ENCODE data around the gene MRLN. TPM values are rescaled to one million over a fixed set of nuclear protein-coding genes. Genes with fewer than 3 reads are reported as not detected.
A peak's percentile ranks its signal among the peaks of the same experiment; 100 is the strongest.

The MRLN gene
- total RNA-seq (ENCODE audit: low replicate concordance): not detected in 2 replicates

DNA sequence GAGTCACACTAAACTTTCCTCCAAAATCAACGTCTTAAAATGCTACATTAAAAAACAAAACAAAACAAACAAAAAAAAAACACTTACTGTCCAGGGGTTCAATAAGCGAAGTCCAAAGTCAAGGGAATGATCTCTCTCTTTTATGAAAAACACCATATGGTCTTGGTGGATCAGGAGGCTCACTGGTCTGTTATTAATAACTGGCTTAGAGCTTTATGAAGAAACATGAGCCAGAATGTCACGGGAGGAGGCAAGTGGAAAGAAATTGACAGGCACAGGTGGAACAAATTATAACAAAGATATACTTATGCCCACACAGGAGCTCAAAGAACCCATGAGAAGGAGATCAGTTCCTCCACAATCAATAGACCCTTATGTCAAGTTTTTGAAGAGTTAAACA, at the start of gene MRLN:
Gene MRLN (minus strand): TSS at position 189 of the 400 bp plus-strand sequence.
- Mint-ChIP-seq H3K27ac (no peak within 1 kb of the TSS), H3K36me3 (no peaks in the 10 kb centered on the region), H3K9me3 (no peaks in the 10 kb centered on the region), H3K4me3 (no peak within 1 kb of the TSS), H3K4me1 (peaks cover 9% of the 10 kb centered on the region), H3K27me3 (ENCODE audit: insufficient read depth, low read depth) (peaks cover 5% of the 10 kb centered on the region)
- Histone ChIP-seq H3K36me3 (no peaks in the 10 kb centered on the region), H3K27ac (no peak within 1 kb of the TSS), H2AFZ (replicated peaks) (no peak within 1 kb of the TSS), H3K9ac (no peak within 1 kb of the TSS), H3K9me3 (ENCODE audit: low read depth) (no peaks in the 10 kb centered on the region), H3K27me3 (no peaks in the 10 kb centered on the region), H3K4me3 (no peak within 1 kb of the TSS), H3F3A (ENCODE audit: low read depth) (no peaks in the 10 kb centered on the region), H3K79me2 (ENCODE audit: low read depth) (no peaks in the 10 kb centered on the region), H4K20me1 (ENCODE audit: low read depth) (no peaks in the 10 kb centered on the region), H3K4me2 (no peak within 1 kb of the TSS), H3K4me1 (no peaks in the 10 kb centered on the region)
- no peak for DNase-seq (ENCODE audit: low spot score)
- TF ChIP-seq EZH2phosphoT487 (IDR thresholded peaks at IDR 0.05): no peak
- TF ChIP-seq, protein P1, sequence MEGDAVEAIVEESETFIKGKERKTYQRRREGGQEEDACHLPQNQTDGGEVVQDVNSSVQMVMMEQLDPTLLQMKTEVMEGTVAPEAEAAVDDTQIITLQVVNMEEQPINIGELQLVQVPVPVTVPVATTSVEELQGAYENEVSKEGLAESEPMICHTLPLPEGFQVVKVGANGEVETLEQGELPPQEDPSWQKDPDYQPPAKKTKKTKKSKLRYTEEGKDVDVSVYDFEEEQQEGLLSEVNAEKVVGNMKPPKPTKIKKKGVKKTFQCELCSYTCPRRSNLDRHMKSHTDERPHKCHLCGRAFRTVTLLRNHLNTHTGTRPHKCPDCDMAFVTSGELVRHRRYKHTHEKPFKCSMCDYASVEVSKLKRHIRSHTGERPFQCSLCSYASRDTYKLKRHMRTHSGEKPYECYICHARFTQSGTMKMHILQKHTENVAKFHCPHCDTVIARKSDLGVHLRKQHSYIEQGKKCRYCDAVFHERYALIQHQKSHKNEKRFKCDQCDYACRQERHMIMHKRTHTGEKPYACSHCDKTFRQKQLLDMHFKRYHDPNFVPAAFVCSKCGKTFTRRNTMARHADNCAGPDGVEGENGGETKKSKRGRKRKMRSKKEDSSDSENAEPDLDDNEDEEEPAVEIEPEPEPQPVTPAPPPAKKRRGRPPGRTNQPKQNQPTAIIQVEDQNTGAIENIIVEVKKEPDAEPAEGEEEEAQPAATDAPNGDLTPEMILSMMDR (IDR thresholded peaks at IDR 0.05): no peak
- TF ChIP-seq EZH2 (IDR thresholded peaks at IDR 0.05): no peak

DNA sequence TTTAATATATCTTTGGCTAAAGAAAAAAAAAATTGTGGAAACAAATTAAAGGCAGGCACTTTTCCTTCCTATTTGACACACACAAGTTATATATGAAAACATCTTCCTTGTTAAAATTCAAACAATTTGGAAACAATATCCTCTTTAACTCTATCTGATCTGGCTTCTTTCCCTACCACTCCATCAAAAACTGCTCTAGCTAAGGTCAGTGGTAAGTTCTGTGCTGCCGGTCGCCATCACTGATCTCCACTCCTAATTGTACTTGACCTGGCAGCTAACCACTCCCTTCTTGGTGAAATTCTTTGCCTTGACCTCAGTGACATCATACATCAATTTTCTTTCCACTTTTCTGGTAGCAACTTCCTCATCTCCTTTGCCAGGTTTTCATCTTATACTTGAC, 47.9 kb upstream of the MRLN start:
- TF ChIP-seq EZH2 (IDR thresholded peaks at IDR 0.05) (no peak), EZH2phosphoT487 (IDR thresholded peaks at IDR 0.05) (no peak)
- TF ChIP-seq, protein P1 (IDR thresholded peaks at IDR 0.05): no peak
- H3K27me3 Mint-ChIP-seq (ENCODE audit: insufficient read depth, low read depth): no peaks in the 10 kb centered on the region
- no peak overlapping the region for H3K27ac Mint-ChIP-seq
- no peaks in the 10 kb centered on the region for H3K4me1 Mint-ChIP-seq
- H3K9me3 Mint-ChIP-seq: peaks cover 2% of the 10 kb centered on the region
- Histone ChIP-seq H3K4me1 (no peaks in the 10 kb centered on the region), H3K9ac (no peak overlapping the region), H3K79me2 (ENCODE audit: low read depth) (no peaks in the 10 kb centered on the region), H3K4me2 (no peak overlapping the region), H3K9me3 (ENCODE audit: low read depth) (no peaks in the 10 kb centered on the region), H3K36me3 (peaks cover 19% of the 10 kb centered on the region), H4K20me1 (ENCODE audit: low read depth) (no peaks in the 10 kb centered on the region), H3K4me3 (no peak overlapping the region), H2AFZ (replicated peaks) (no peak overlapping the region), H3K27ac (no peak overlapping the region), H3K27me3 (no peaks in the 10 kb centered on the region), H3F3A (ENCODE audit: low read depth) (peaks cover 4% of the 10 kb centered on the region)
- H3K4me3 Mint-ChIP-seq: no peak overlapping the region
- H3K36me3 Mint-ChIP-seq: peaks cover 46% of the 10 kb centered on the region
- DNase-seq (ENCODE audit: low spot score): no peak

DNA sequence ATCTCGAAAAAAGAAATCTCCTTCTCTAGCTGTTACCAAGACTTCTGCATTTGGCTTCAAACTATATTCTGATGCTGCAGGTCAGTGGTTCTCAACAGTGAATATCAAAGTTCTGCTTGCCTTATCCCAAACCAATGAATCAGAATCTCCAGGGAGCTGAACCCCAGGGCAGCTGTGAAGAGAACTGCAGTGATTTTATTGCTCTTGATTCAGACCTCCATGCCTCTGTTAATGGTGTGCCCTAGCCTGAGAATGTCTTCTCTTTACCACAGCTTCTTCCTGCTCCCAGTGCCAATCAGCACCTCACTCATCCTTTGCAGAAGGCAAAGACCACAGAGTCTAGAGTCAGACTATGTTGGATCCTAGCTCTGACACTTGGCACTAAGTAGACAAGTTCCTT, 46.2 kb upstream of the MRLN start:
- no peak overlapping the region for H3K4me3 Mint-ChIP-seq
- H3K9me3 Mint-ChIP-seq: peaks cover 2% of the 10 kb centered on the region
- peaks cover 49% of the 10 kb centered on the region for H3K36me3 Mint-ChIP-seq
- no peak overlapping the region for H3K27ac ChIP-seq
- H3K9me3 ChIP-seq (ENCODE audit: low read depth): no peaks in the 10 kb centered on the region
- H3K36me3 ChIP-seq: peaks cover 14% of the 10 kb centered on the region
- no peaks in the 10 kb centered on the region for H3K79me2 ChIP-seq (ENCODE audit: low read depth)
- H2AFZ ChIP-seq (replicated peaks): no peak overlapping the region
- H3K27me3 Mint-ChIP-seq (ENCODE audit: insufficient read depth, low read depth): no peaks in the 10 kb centered on the region
- H4K20me1 ChIP-seq (ENCODE audit: low read depth): no peaks in the 10 kb centered on the region
- peak overlapping the region; percentile 26 for H3K27ac Mint-ChIP-seq
- no peaks in the 10 kb centered on the region for H3K4me1 ChIP-seq
- H3K4me2 ChIP-seq: no peak overlapping the region
- TF ChIP-seq EZH2 (IDR thresholded peaks at IDR 0.05): no peak
- no peak for TF ChIP-seq EZH2phosphoT487 (IDR thresholded peaks at IDR 0.05)
- TF ChIP-seq, protein P1 (IDR thresholded peaks at IDR 0.05): no peak
- peaks cover 4% of the 10 kb centered on the region for H3F3A ChIP-seq (ENCODE audit: low read depth)
- no peaks in the 10 kb centered on the region for H3K27me3 ChIP-seq
- H3K9ac ChIP-seq: no peak overlapping the region
- DNase-seq (ENCODE audit: low spot score): no peak
- no peaks in the 10 kb centered on the region for H3K4me1 Mint-ChIP-seq
- no peak overlapping the region for H3K4me3 ChIP-seq

All from neural progenitor cell (in vitro differentiated cells).